ENCODE data around the gene MIB1. TPM values are rescaled to one million over a fixed set of nuclear protein-coding genes. Genes with fewer than 3 reads are reported as not detected.
A peak's percentile ranks its signal among the peaks of the same experiment; 100 is the strongest.

Gene MIB1
- total and polyA plus RNA-seq, 2 experiments from 2014 or later = 10.8 to 56.7 TPM

GRCh38 chr18:21823848-21824247 lies 83.3 kb downstream of the MIB1 start (continued):
- TF ChIP-seq, protein P1, sequence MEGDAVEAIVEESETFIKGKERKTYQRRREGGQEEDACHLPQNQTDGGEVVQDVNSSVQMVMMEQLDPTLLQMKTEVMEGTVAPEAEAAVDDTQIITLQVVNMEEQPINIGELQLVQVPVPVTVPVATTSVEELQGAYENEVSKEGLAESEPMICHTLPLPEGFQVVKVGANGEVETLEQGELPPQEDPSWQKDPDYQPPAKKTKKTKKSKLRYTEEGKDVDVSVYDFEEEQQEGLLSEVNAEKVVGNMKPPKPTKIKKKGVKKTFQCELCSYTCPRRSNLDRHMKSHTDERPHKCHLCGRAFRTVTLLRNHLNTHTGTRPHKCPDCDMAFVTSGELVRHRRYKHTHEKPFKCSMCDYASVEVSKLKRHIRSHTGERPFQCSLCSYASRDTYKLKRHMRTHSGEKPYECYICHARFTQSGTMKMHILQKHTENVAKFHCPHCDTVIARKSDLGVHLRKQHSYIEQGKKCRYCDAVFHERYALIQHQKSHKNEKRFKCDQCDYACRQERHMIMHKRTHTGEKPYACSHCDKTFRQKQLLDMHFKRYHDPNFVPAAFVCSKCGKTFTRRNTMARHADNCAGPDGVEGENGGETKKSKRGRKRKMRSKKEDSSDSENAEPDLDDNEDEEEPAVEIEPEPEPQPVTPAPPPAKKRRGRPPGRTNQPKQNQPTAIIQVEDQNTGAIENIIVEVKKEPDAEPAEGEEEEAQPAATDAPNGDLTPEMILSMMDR (conservative IDR thresholded peaks at IDR 0.05; ENCODE audit: low read depth in 2 of 2) = no peak
- TF ChIP-seq ETS1 (IDR thresholded peaks at IDR 0.05) = no peak
- TF ChIP-seq EZH2phosphoT487 (IDR thresholded peaks at IDR 0.05; ENCODE audit: unreplicated experiment) = no peak
- no peak for TF ChIP-seq CREB1 (CRISPR knock-in tag; IDR thresholded peaks at IDR 0.05; ENCODE audit: low read depth)

DNA sequence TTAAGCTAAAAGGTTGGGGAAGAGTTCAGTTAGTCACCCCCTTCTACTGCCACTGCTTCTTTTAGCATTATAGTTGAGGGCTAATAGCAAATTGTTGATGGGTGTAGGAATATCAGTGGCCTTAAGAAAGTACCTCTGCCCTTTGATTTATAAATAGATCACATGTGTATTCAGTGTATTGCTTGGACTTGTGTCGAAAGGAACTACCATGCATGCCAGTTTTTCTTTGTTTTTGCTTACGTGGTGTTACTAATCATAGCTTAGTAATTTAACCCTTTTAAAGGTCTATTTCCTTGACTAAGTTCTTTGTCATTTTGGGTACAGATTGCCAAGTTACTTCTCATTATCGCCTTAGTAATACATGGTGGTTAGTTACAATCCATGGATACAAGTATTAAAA lies 85.6 kb downstream of the MIB1 start:
- H4K20me1 ChIP-seq (replicated peaks; ENCODE audit: insufficient read depth) = no peaks in the 10 kb centered on the region
- no peaks in the 10 kb centered on the region for H3K36me3 ChIP-seq (ENCODE audit: insufficient read depth)
- Mint-ChIP-seq H3K36me3 (ENCODE audit: low read depth) (peaks cover 10% of the 10 kb centered on the region; the same call in 1 of the 3 replicates), H3K4me3 (no peak overlapping the region), H3K27me3 (ENCODE audit: insufficient read depth, low read depth, poor library complexity) (peaks cover 1% of the 10 kb centered on the region), H3K27ac (peak overlapping the region; percentile 19; the same call in 1 of the 2 replicates), H3K9me3 (no peaks in the 10 kb centered on the region), H3K4me1 (peaks cover 13% of the 10 kb centered on the region; the same call in 2 of the 3 replicates)
- H3K4me2 ChIP-seq = no peak overlapping the region
- H3K9me2 ChIP-seq (ENCODE audit: insufficient read depth) = no peaks in the 10 kb centered on the region
- no peak overlapping the region for H3K4me3 ChIP-seq
- no peak overlapping the region for H2AFZ ChIP-seq
- no peaks in the 10 kb centered on the region for H3K79me2 ChIP-seq (replicated peaks; ENCODE audit: insufficient read depth)
- H3K27me3 ChIP-seq (ENCODE audit: insufficient read depth) = no peaks in the 10 kb centered on the region
- H3K27ac ChIP-seq (ENCODE audit: low read depth) = no peak overlapping the region
- no peak for DNase-seq (ENCODE audit: low spot score)
- H3F3A ChIP-seq (replicated peaks; ENCODE audit: low read depth) = no peaks in the 10 kb centered on the region
- TF ChIP-seq STAT1 (IDR thresholded peaks at IDR 0.05; ENCODE audit: unreplicated experiment) = no peak
- ATAC-seq = no peak
- H3K4me1 ChIP-seq (ENCODE audit: insufficient read depth) = peaks cover 20% of the 10 kb centered on the region

DNA sequence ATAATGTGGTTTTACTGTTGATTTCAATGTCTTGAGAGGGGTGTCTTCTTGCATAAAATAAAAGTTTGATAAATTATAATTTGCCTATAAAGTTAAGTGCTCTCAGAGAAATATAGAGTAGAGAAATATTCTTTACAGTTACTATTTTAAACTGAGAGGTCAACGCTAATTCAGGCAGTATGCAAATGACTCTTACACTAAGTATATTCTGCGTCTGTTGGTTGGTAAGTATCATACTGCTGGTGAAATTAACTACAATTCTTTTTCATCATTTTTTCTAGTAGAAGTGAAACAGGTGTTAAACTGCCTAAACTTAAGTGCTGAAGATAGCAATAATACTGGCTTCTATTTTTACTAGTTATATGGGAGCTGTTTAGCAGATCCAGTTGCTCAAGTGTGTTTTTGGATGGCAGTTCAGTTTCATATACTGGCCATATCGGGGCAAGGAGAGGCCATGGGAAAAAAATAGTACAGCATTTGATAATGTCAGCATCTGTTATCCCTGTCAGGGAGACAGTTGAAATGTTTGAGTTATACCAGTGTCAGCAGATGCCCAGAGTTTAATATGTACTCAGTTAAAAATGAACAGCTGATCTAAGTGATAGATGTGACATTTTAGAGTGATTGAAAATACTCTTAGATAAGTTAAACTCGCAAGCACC lies 86.2 kb downstream of the MIB1 start:
- Histone ChIP-seq H3K4me3 (no peak overlapping the region), H4K20me1 (replicated peaks; ENCODE audit: insufficient read depth) (no peaks in the 10 kb centered on the region), H3K27me3 (ENCODE audit: insufficient read depth) (no peaks in the 10 kb centered on the region), H3K4me2 (no peak overlapping the region), H3K4me1 (ENCODE audit: insufficient read depth) (peaks cover 20% of the 10 kb centered on the region), H3K36me3 (ENCODE audit: insufficient read depth) (no peaks in the 10 kb centered on the region), H3F3A (replicated peaks; ENCODE audit: low read depth) (no peaks in the 10 kb centered on the region), H2AFZ (no peak overlapping the region), H3K27ac (ENCODE audit: low read depth) (no peak overlapping the region), H3K9me2 (ENCODE audit: insufficient read depth) (no peaks in the 10 kb centered on the region), H3K79me2 (replicated peaks; ENCODE audit: insufficient read depth) (no peaks in the 10 kb centered on the region)
- no peak for DNase-seq (ENCODE audit: low spot score)
- Mint-ChIP-seq H3K4me3 (no peak overlapping the region), H3K27me3 (ENCODE audit: insufficient read depth, low read depth, poor library complexity) (peaks cover 1% of the 10 kb centered on the region), H3K36me3 (ENCODE audit: low read depth) (peaks cover 7% of the 10 kb centered on the region; the same call in 1 of the 3 replicates), H3K9me3 (no peaks in the 10 kb centered on the region), H3K4me1 (peaks cover 14% of the 10 kb centered on the region; the same call in 2 of the 3 replicates), H3K27ac (no peak overlapping the region)
- ATAC-seq = no peak
- TF ChIP-seq EZH2 (IDR thresholded peaks at IDR 0.05; ENCODE audit: low read depth, unreplicated experiment) (no peak), STAT1 (IDR thresholded peaks at IDR 0.05; ENCODE audit: unreplicated experiment) (no peak), ZNF331 (CRISPR knock-in tag; IDR thresholded peaks at IDR 0.05; ENCODE audit: low read depth) (no peak)
- TF ChIP-seq, protein P1 (conservative IDR thresholded peaks at IDR 0.05; ENCODE audit: low read depth in 2 of 2) = no peak
- TF ChIP-seq, protein P2, sequence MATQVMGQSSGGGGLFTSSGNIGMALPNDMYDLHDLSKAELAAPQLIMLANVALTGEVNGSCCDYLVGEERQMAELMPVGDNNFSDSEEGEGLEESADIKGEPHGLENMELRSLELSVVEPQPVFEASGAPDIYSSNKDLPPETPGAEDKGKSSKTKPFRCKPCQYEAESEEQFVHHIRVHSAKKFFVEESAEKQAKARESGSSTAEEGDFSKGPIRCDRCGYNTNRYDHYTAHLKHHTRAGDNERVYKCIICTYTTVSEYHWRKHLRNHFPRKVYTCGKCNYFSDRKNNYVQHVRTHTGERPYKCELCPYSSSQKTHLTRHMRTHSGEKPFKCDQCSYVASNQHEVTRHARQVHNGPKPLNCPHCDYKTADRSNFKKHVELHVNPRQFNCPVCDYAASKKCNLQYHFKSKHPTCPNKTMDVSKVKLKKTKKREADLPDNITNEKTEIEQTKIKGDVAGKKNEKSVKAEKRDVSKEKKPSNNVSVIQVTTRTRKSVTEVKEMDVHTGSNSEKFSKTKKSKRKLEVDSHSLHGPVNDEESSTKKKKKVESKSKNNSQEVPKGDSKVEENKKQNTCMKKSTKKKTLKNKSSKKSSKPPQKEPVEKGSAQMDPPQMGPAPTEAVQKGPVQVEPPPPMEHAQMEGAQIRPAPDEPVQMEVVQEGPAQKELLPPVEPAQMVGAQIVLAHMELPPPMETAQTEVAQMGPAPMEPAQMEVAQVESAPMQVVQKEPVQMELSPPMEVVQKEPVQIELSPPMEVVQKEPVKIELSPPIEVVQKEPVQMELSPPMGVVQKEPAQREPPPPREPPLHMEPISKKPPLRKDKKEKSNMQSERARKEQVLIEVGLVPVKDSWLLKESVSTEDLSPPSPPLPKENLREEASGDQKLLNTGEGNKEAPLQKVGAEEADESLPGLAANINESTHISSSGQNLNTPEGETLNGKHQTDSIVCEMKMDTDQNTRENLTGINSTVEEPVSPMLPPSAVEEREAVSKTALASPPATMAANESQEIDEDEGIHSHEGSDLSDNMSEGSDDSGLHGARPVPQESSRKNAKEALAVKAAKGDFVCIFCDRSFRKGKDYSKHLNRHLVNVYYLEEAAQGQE (IDR thresholded peaks at IDR 0.05; ENCODE audit: unreplicated experiment) = no peak

All from GM23338 (cell line).